SK-N-SH treated with all-trans-retinoic acid at 6 μM for 48 hours (cell line): ENCODE data around the gene NFAM1.

ENCODE experiments used
- ATAC-seq: fragments of 200-7000 bp; cut with Tn5 transposase; 3 replicates; pipeline ENCODE4 v1.9.1; 2020; ENCODE audit warnings: mild to moderate bottlenecking, moderate library complexity
- ARNTL ChIP-seq: fragments of 450-650 bp; formaldehyde crosslinking; IDR thresholded peaks from 2 replicates; pipeline ENCODE4 v1.5.0; 2020; ENCODE audit warnings: low read depth, mild to moderate bottlenecking, moderate library complexity, borderline replicate concordance
- BACH2 ChIP-seq: fragments of 250-450 bp; sonication (Bioruptor Pico); IDR thresholded peaks from 2 replicates; pipeline ENCODE4 v1.9.0; 2021; ENCODE audit warnings: mild to moderate bottlenecking, borderline replicate concordance
- CSDC2 ChIP-seq: fragments of 250-450 bp; sonication (Bioruptor Pico); IDR thresholded peaks from 2 replicates; pipeline ENCODE4 v1.5.0; 2020; ENCODE audit warnings: mild to moderate bottlenecking, moderate library complexity
- ESRRG ChIP-seq: fragments of 250-450 bp; sonication (Bioruptor Pico); IDR thresholded peaks from 2 replicates; pipeline ENCODE4 v1.6.1; 2021; ENCODE audit warnings: mild to moderate bottlenecking
- GLIS3 ChIP-seq: fragments of 250-450 bp; sonication (Bioruptor Pico); IDR thresholded peaks from 2 replicates; pipeline ENCODE4 v1.5.0; 2020; ENCODE audit warnings: mild to moderate bottlenecking, moderate library complexity
- OSR1 ChIP-seq: fragments of 250-450 bp; sonication (Bioruptor Pico); IDR thresholded peaks from 2 replicates; pipeline ENCODE4 v1.8.0; 2022; ENCODE audit warnings: moderate library complexity, mild to moderate bottlenecking, inconsistent platforms
- POU6F1 ChIP-seq: fragments of 250-450 bp; sonication (Bioruptor Pico); IDR thresholded peaks from 2 replicates; pipeline ENCODE4 v1.8.0; 2021; ENCODE audit warnings: low read depth, mild to moderate bottlenecking, moderate library complexity, borderline replicate concordance
- PPARA ChIP-seq: fragments of 250-450 bp; sonication (Bioruptor Pico); IDR thresholded peaks from 2 replicates; pipeline ENCODE4 v1.5.0; 2020; ENCODE audit warnings: mild to moderate bottlenecking, borderline replicate concordance
- SNAI2 ChIP-seq: fragments of 250-450 bp; sonication (Bioruptor Pico); IDR thresholded peaks from 2 replicates; pipeline ENCODE4 v1.5.0; 2020; ENCODE audit warnings: mild to moderate bottlenecking, moderate library complexity
- TCF4 ChIP-seq: fragments of 250-450 bp; sonication (Bioruptor Pico); IDR thresholded peaks from 2 replicates; pipeline ENCODE4 v1.8.0; 2021; ENCODE audit warnings: mild to moderate bottlenecking, moderate library complexity, borderline replicate concordance
- TOX ChIP-seq: fragments of 250-450 bp; sonication (Bioruptor Pico); IDR thresholded peaks from 2 replicates; pipeline ENCODE4 v1.8.0; 2021; ENCODE audit warnings: mild to moderate bottlenecking, moderate library complexity, borderline replicate concordance
- ZC3H10 ChIP-seq: fragments of 250-450 bp; sonication (Bioruptor Pico); IDR thresholded peaks from 2 replicates; pipeline ENCODE4 v1.5.1; 2021; ENCODE audit warnings: mild to moderate bottlenecking, moderate library complexity
- ZFP3 ChIP-seq: fragments of 250-450 bp; sonication (Bioruptor Pico); IDR thresholded peaks from 2 replicates; pipeline ENCODE4 v1.5.0; 2020; ENCODE audit warnings: mild to moderate bottlenecking, moderate library complexity
- ZFP30 ChIP-seq: fragments of 450-650 bp; formaldehyde crosslinking; IDR thresholded peaks from 2 replicates; pipeline ENCODE4 v1.5.0; 2022; ENCODE audit warnings: mild to moderate bottlenecking, moderate library complexity
- ZNF565 ChIP-seq: fragments of 450-650 bp; formaldehyde crosslinking; conservative IDR thresholded peaks from 2 replicates; pipeline ENCODE4 v1.5.0; 2020; ENCODE audit warnings: low read depth, mild to moderate bottlenecking, moderate library complexity
- ZNF70 ChIP-seq: fragments of 450-650 bp; formaldehyde crosslinking; IDR thresholded peaks from 2 replicates; pipeline ENCODE4 v1.5.0; 2020; ENCODE audit warnings: mild to moderate bottlenecking, moderate library complexity
- ZNF8 ChIP-seq: fragments of 450-650 bp; formaldehyde crosslinking; IDR thresholded peaks from 2 replicates; pipeline ENCODE4 v1.5.0; 2020; ENCODE audit warnings: mild to moderate bottlenecking, moderate library complexity
- TF ChIP-seq, protein P1 (sequence below): fragments of 250-450 bp; sonication (Bioruptor Pico); IDR thresholded peaks from 2 replicates; pipeline ENCODE4 v1.8.0; 2020; ENCODE audit warnings: mild to moderate bottlenecking, moderate library complexity, borderline replicate concordance
- TF ChIP-seq, protein P2 (sequence below): fragments of 250-450 bp; sonication (Bioruptor Pico); IDR thresholded peaks from 2 replicates; pipeline ENCODE4 v1.5.0; 2020; ENCODE audit warnings: mild to moderate bottlenecking, moderate library complexity
- TF ChIP-seq, protein P3 (sequence below): fragments of 250-450 bp; sonication (Bioruptor Pico); IDR thresholded peaks from 2 replicates; pipeline ENCODE4 v1.5.1; 2021; ENCODE audit warnings: mild to moderate bottlenecking, moderate library complexity

The NFAM1 gene

GRCh38 chr22:42379966-42380537 is 52.2 kb downstream of the NFAM1 start:
- no peak for TF ChIP-seq SNAI2 (CRISPR knock-in tag)
- TF ChIP-seq CSDC2 (CRISPR knock-in tag) = no peak
- TF ChIP-seq POU6F1 (CRISPR knock-in tag) = no peak
- no peak for TF ChIP-seq ZNF70 (CRISPR knock-in tag)
- TF ChIP-seq, protein P1, sequence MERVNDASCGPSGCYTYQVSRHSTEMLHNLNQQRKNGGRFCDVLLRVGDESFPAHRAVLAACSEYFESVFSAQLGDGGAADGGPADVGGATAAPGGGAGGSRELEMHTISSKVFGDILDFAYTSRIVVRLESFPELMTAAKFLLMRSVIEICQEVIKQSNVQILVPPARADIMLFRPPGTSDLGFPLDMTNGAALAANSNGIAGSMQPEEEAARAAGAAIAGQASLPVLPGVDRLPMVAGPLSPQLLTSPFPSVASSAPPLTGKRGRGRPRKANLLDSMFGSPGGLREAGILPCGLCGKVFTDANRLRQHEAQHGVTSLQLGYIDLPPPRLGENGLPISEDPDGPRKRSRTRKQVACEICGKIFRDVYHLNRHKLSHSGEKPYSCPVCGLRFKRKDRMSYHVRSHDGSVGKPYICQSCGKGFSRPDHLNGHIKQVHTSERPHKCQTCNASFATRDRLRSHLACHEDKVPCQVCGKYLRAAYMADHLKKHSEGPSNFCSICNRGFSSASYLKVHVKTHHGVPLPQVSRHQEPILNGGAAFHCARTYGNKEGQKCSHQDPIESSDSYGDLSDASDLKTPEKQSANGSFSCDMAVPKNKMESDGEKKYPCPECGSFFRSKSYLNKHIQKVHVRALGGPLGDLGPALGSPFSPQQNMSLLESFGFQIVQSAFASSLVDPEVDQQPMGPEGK = no peak
- TF ChIP-seq GLIS3 (CRISPR knock-in tag) = no peak
- TF ChIP-seq PPARA (CRISPR knock-in tag) = no peak
- no peak for TF ChIP-seq BACH2 (CRISPR knock-in tag)
- TF ChIP-seq ESRRG (CRISPR knock-in tag) = no peak
- TF ChIP-seq ZNF8 (CRISPR knock-in tag) = no peak
- TF ChIP-seq OSR1 (CRISPR knock-in tag) = no peak
- TF ChIP-seq, protein P2, sequence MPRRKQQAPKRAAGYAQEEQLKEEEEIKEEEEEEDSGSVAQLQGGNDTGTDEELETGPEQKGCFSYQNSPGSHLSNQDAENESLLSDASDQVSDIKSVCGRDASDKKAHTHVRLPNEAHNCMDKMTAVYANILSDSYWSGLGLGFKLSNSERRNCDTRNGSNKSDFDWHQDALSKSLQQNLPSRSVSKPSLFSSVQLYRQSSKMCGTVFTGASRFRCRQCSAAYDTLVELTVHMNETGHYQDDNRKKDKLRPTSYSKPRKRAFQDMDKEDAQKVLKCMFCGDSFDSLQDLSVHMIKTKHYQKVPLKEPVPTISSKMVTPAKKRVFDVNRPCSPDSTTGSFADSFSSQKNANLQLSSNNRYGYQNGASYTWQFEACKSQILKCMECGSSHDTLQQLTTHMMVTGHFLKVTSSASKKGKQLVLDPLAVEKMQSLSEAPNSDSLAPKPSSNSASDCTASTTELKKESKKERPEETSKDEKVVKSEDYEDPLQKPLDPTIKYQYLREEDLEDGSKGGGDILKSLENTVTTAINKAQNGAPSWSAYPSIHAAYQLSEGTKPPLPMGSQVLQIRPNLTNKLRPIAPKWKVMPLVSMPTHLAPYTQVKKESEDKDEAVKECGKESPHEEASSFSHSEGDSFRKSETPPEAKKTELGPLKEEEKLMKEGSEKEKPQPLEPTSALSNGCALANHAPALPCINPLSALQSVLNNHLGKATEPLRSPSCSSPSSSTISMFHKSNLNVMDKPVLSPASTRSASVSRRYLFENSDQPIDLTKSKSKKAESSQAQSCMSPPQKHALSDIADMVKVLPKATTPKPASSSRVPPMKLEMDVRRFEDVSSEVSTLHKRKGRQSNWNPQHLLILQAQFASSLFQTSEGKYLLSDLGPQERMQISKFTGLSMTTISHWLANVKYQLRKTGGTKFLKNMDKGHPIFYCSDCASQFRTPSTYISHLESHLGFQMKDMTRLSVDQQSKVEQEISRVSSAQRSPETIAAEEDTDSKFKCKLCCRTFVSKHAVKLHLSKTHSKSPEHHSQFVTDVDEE (CRISPR knock-in tag) = no peak
- TF ChIP-seq ARNTL (CRISPR knock-in tag) = no peak
- TF ChIP-seq, protein P3, sequence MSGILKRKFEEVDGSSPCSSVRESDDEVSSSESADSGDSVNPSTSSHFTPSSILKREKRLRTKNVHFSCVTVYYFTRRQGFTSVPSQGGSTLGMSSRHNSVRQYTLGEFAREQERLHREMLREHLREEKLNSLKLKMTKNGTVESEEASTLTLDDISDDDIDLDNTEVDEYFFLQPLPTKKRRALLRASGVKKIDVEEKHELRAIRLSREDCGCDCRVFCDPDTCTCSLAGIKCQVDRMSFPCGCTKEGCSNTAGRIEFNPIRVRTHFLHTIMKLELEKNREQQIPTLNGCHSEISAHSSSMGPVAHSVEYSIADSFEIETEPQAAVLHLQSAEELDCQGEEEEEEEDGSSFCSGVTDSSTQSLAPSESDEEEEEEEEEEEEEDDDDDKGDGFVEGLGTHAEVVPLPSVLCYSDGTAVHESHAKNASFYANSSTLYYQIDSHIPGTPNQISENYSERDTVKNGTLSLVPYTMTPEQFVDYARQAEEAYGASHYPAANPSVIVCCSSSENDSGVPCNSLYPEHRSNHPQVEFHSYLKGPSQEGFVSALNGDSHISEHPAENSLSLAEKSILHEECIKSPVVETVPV (CRISPR knock-in tag) = no peak
- no peak for TF ChIP-seq TOX (CRISPR knock-in tag)
- TF ChIP-seq ZFP3 = no peak
- TF ChIP-seq ZFP30 (CRISPR knock-in tag) = no peak
- no peak for TF ChIP-seq ZC3H10 (CRISPR knock-in tag)
- TF ChIP-seq ZNF565 (CRISPR knock-in tag) = no peak
- no peak for ATAC-seq

GRCh38 chr22:42376711-42377554 is 55.3 kb downstream of the NFAM1 start:
- peak; percentile 69; the same call in 1 of the 2 replicates for TF ChIP-seq TCF4 (CRISPR knock-in tag)
- TF ChIP-seq ZFP30 (CRISPR knock-in tag) = no peak
- TF ChIP-seq, protein P2 (CRISPR knock-in tag) = peak; percentile 39; the same call in 1 of the 2 replicates
- TF ChIP-seq, all 23 proteins: peak for 2

More at GRCh38 chr22:42376711-42377554, 55.3 kb downstream of the NFAM1 start:
- peak; percentile 84 for ATAC-seq
